GM06990 (cell line): ENCODE results near the gene NCR2.

Experiments used
- DNase-seq: peaks from one replicate; pipeline ENCODE4 v3.0.0-alpha.2; 2011; ENCODE audit not compliant: insufficient read length; ENCODE audit errors: extremely low read depth
- H3K27me3 ChIP-seq: replicated peaks from 2 replicates; pipeline ENCODE4 v1.6.0; 2011; ENCODE audit warnings: low read length; ENCODE audit not compliant: control insufficient read depth, insufficient read depth
- H3K36me3 ChIP-seq: 2 replicates; pipeline ENCODE4 v1.5.1; 2011; ENCODE audit warnings: low read length; ENCODE audit not compliant: control insufficient read depth, insufficient read depth
- H3K4me3 ChIP-seq: replicated peaks from 2 replicates; pipeline ENCODE4 v1.5.1; 2011; ENCODE audit warnings: low read depth, mild to moderate bottlenecking, control low read depth, low read length
- CTCF ChIP-seq: IDR thresholded peaks from 2 replicates; pipeline ENCODE4 v1.5.1; 2011; ENCODE audit warnings: low read length, control low read depth, mild to moderate bottlenecking, inconsistent platforms; ENCODE audit not compliant: insufficient read depth, poor library complexity, severe bottlenecking

The NCR2 gene

GRCh38 chr6:41367061-41367460, 31.7 kb downstream of the NCR2 start:
- no peak for DNase-seq
- TF ChIP-seq CTCF = no peak
- Histone ChIP-seq H3K4me3 (no peak overlapping the region), H3K27me3 (no peaks in the 10 kb centered on the region; the same call in 1 of the 2 replicates), H3K36me3 (no peaks in the 10 kb centered on the region)

DNA sequence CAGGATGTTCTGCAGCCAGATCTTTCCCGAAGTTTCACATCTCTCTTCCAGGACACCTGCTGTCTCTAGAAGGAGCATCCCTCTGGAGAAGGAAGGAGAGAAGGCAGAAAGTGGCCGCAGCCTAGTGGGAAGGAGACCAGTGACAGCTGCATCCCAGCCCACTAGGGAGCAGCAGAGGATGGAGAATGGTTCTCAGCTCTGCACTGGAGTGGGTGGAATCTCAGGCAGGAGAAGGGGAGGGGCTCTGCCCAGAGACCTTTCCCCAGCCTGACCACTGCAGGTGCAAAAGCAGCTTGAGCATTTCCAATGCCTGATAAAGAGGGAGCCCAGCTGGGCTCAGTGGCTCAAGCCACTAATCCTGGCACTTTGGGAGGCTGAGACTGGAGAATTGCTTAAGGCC, 32.3 kb downstream of the NCR2 start:
- no peaks in the 10 kb centered on the region; the same call in none of the 2 replicates for H3K27me3 ChIP-seq

DNA sequence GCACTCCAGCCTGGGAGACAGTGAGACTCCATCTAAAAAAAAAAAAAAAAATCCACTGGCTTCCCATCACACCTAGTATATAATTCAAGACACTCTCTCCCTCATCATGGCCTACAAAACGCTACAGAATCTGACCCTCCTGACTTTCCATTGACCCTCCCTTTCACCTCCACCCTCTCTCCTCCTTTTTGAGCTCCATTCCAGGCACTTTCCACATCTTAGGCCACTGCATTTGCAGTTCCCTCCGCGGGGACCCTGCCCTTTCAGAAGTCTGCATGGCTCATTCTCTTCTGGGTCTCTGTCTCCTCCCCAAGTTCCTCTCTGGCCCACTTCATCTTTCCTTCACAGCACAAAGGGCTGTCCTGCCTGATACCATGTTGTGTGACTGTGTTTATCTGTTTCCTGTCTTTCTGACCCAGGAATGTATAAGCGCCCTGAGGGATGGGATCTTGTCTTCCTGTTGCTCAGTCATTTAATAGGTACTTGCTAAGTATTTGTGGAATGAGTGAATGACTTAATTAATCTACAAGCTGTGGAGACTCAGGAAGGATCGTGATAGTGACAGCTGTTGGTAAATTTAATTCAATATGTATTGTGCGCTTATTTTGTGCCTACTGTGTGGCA, 35.2 kb downstream of the NCR2 start:
- no peaks in the 10 kb centered on the region for H3K36me3 ChIP-seq
- no peak for TF ChIP-seq CTCF
- H3K4me3 ChIP-seq = no peak overlapping the region
- H3K27me3 ChIP-seq = peaks cover 8% of the 10 kb centered on the region
- no peak for DNase-seq

More for the DNA sequence above, 32.3 kb downstream of the NCR2 start:
- no peaks in the 10 kb centered on the region for H3K36me3 ChIP-seq
- DNase-seq = no peak
- TF ChIP-seq CTCF = peak; percentile 59
- no peak overlapping the region for H3K4me3 ChIP-seq

GRCh38 chr6:41371461-41371991, 36.1 kb downstream of the NCR2 start:
- TF ChIP-seq CTCF = no peak
- no peak overlapping the region for H3K4me3 ChIP-seq
- peak; percentile 15 for DNase-seq
- peaks cover 9% of the 10 kb centered on the region for H3K27me3 ChIP-seq
- H3K36me3 ChIP-seq = no peaks in the 10 kb centered on the region

DNA sequence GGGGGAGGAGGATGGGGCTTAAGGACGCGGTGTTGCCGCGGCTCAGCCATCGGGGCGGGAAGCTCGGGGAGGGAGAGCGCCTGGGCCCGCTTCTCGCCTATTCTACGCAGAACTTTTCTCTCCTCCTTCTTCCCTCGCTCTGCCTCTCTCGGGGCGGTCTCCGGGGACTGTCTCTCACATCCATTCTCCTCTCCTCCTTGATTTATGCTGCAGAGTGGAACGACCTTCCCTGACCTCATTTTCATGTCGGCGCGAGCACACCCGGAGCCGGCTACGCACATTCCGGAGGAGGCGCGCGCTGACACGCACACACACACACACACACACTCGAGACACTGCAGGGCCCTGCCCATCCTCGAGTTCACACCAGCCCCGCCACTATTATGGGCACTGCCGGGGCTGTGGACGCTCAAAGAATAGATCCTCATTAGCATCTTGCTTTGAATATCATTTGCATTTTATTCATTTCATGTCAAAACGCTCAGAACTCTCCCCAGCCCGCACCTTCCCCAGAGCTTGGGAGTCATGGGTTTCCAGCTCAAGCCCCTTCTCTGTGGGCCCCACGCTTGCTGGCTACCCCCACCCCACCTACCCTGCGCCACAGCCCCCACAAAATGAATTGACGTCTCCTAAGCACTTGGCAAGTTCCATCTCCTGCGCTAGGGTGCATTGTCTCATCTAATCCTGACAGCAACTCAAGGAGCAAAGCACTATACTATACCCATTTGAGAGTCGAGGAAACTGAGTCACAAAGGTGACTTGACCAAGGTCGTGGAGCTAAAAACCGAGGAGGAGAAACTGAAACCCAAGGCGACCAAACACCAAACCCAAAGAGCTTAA, 36.8 kb downstream of the NCR2 start:
- Histone ChIP-seq H3K4me3 (peak overlapping the region; percentile 35), H3K36me3 (no peaks in the 10 kb centered on the region), H3K27me3 (peaks cover 9% of the 10 kb centered on the region)
- peak; percentile 22 for DNase-seq
- no peak for TF ChIP-seq CTCF
